ENCODE measurements around the gene CPEB3.

GRCh38 chr10:92238586-92239098, 52.2 kb downstream of the CPEB3 start:
- TF ChIP-seq ZFX (IDR thresholded peaks at IDR 0.05) (no peak), CTCF (conservative IDR thresholded peaks at IDR 0.05) (no peak)
